ENCODE results near the gene DIAPH3. TPM values are rescaled to one million over a fixed set of nuclear protein-coding genes. Genes with fewer than 3 reads are reported as not detected.

The DIAPH3 gene
- polyA plus RNA-seq, 1 donor from 2014 or later: 0.37 TPM

- Histone ChIP-seq H3K36me3 (ENCODE audit: insufficient read depth, low read length) (no peaks in the 10 kb centered on the region), H2AFZ (ENCODE audit: low read depth, low read length) (no peak overlapping the region)
- TF ChIP-seq MXI1 (conservative IDR thresholded peaks at IDR 0.05; ENCODE audit: poor library complexity, severe bottlenecking) (no peak), REST (IDR thresholded peaks at IDR 0.05; ENCODE audit: borderline replicate concordance) (no peak), SMC3 (conservative IDR thresholded peaks at IDR 0.05; ENCODE audit: poor library complexity) (no peak), POLR2AphosphoS5 (IDR thresholded peaks at IDR 0.05) (no peak), CTCF (IDR thresholded peaks at IDR 0.05; ENCODE audit: poor library complexity, severe bottlenecking) (no peak), TAF1 (IDR thresholded peaks at IDR 0.05; ENCODE audit: low read depth) (no peak), EZH2 (IDR thresholded peaks at IDR 0.05; ENCODE audit: borderline replicate concordance, insufficient read depth, low read length, poor library complexity, severe bottlenecking) (no peak), EP300 (conservative IDR thresholded peaks at IDR 0.05; ENCODE audit: poor library complexity, severe bottlenecking) (no peak), RAD21 (conservative IDR thresholded peaks at IDR 0.05) (no peak)
Observed at GRCh38 chr13:60078226-60078625, 85.5 kb downstream of the DIAPH3 start.

GRCh38 chr13:60075850-60076249, 87.9 kb downstream of the DIAPH3 start:
- Histone ChIP-seq H2AFZ (ENCODE audit: low read depth, low read length) (no peak overlapping the region), H3K27ac (ENCODE audit: low read length) (no peak overlapping the region), H3K9ac (ENCODE audit: low read length) (no peak overlapping the region), H3K79me2 (replicated peaks; ENCODE audit: insufficient read depth, low read length) (no peaks in the 10 kb centered on the region), H3K4me3 (ENCODE audit: low read length) (no peak overlapping the region), H3K27me3 (ENCODE audit: insufficient read depth, low read depth, low read length) (no peaks in the 10 kb centered on the region), H4K20me1 (ENCODE audit: insufficient read depth) (no peaks in the 10 kb centered on the region), H3K4me2 (ENCODE audit: low read length) (no peak overlapping the region), H3K9me2 (ENCODE audit: insufficient read depth, low read length) (no peaks in the 10 kb centered on the region), H3K36me3 (ENCODE audit: insufficient read depth, low read length) (no peaks in the 10 kb centered on the region), H3K9me3 (ENCODE audit: low read length) (no peaks in the 10 kb centered on the region), H3F3A (ENCODE audit: insufficient read depth, low read length, poor library complexity, severe bottlenecking) (no peaks in the 10 kb centered on the region)
- TF ChIP-seq EZH2 (IDR thresholded peaks at IDR 0.05; ENCODE audit: borderline replicate concordance, insufficient read depth, low read length, poor library complexity, severe bottlenecking) (no peak), MXI1 (conservative IDR thresholded peaks at IDR 0.05; ENCODE audit: poor library complexity, severe bottlenecking) (no peak), POLR2AphosphoS5 (IDR thresholded peaks at IDR 0.05) (no peak), REST (IDR thresholded peaks at IDR 0.05; ENCODE audit: borderline replicate concordance) (no peak), CTCF (IDR thresholded peaks at IDR 0.05; ENCODE audit: poor library complexity, severe bottlenecking) (no peak), SMC3 (conservative IDR thresholded peaks at IDR 0.05; ENCODE audit: poor library complexity) (no peak), TAF1 (IDR thresholded peaks at IDR 0.05; ENCODE audit: low read depth) (no peak), RAD21 (conservative IDR thresholded peaks at IDR 0.05) (no peak), EP300 (conservative IDR thresholded peaks at IDR 0.05; ENCODE audit: poor library complexity, severe bottlenecking) (no peak)

More at GRCh38 chr13:60078226-60078625, 85.5 kb downstream of the DIAPH3 start:
- Histone ChIP-seq H3K79me2 (replicated peaks; ENCODE audit: insufficient read depth, low read length) (no peaks in the 10 kb centered on the region), H3K27me3 (ENCODE audit: insufficient read depth, low read depth, low read length) (no peaks in the 10 kb centered on the region), H3K4me3 (ENCODE audit: low read length) (no peak overlapping the region), H3K4me2 (ENCODE audit: low read length) (no peak overlapping the region), H4K20me1 (ENCODE audit: insufficient read depth) (no peaks in the 10 kb centered on the region), H3K9me2 (ENCODE audit: insufficient read depth, low read length) (no peaks in the 10 kb centered on the region), H3F3A (ENCODE audit: insufficient read depth, low read length, poor library complexity, severe bottlenecking) (no peaks in the 10 kb centered on the region), H3K9ac (ENCODE audit: low read length) (no peak overlapping the region), H3K9me3 (ENCODE audit: low read length) (no peaks in the 10 kb centered on the region), H3K27ac (ENCODE audit: low read length) (no peak overlapping the region)
